A549 (cell line): ENCODE results near the gene PPME1. TPM values are rescaled to one million over a fixed set of nuclear protein-coding genes. Genes with fewer than 3 reads are reported as not detected.

Experiments
- ATAC-seq, 2 experiments: fragments of 200-7000 bp in 1 of 2; fragments of >200 bp in 1 of 2; cut with Nextera tagmentation in 1 of 2; cut with Tn5 transposase in 1 of 2; 3 replicates each; pipeline versions ENCODE4 v1.8.0 to v1.9.1; 2018 to 2020; ENCODE audit warnings: mild to moderate bottlenecking in 1 of 2, moderate library complexity in 1 of 2
- CTCF ChIA-PET: fragments of 300-600 bp; sonication (Branson Sonifier 250); formaldehyde crosslinking; extraction: SDS; loops from one replicate; lab custom pipeline; 2021; ENCODE audit warnings: antibody characterized with exemption, inconsistent platforms; lab: Yijun Ruan, JAX
- POLR2A ChIA-PET: fragments of 350-600 bp; formaldehyde crosslinking; extraction: SDS; loops from one replicate; lab custom pipeline; 2021; ENCODE audit warnings: antibody characterized with exemption, inconsistent platforms; lab: Yijun Ruan, JAX
- DNase-seq, 2 experiments: peaks; one replicate each; pipeline versions ENCODE4 v3.0.0 to v3.0.0-alpha.2; 2011 to 2016; ENCODE audit warnings: low read depth in 1 of 2, low spot score in 1 of 2
- FAIRE-seq: peaks from 2 replicates; lab custom pipeline; 2011; peaks lifted over from hg19 to GRCh38; lab: Jason Lieb, UNC
- H3K27ac ChIP-seq, 2 experiments: fragments of >200 bp; sonication (Bioruptor Twin); formaldehyde crosslinking; 3 replicates each; pipeline ENCODE4 v1.5.1; 2016 to 2017
- H3K4me1 ChIP-seq: fragments of >200 bp; sonication (Bioruptor Twin); formaldehyde crosslinking; 3 replicates; pipeline ENCODE4 v1.6.1; 2016
- H3K4me2 ChIP-seq: fragments of >200 bp; sonication (Bioruptor Twin); formaldehyde crosslinking; 3 replicates; pipeline ENCODE4 v1.6.1; 2016
- H3K4me3 ChIP-seq: fragments of >200 bp; sonication (Bioruptor Twin); formaldehyde crosslinking; 3 replicates; pipeline ENCODE4 v1.5.1; 2016
- H3K9me3 ChIP-seq: fragments of >200 bp; sonication (Bioruptor Twin); formaldehyde crosslinking; 3 replicates; pipeline ENCODE4 v1.6.1; 2016
- ATOH8 ChIP-seq: fragments of 250-450 bp; sonication (Bioruptor Pico); IDR thresholded peaks from 2 replicates; pipeline ENCODE4 v1.5.0; 2020; ENCODE audit warnings: low read depth, mild to moderate bottlenecking, moderate library complexity
- CEBPB ChIP-seq, 2 experiments: fragments of >200 bp in 1 of 2; sonication (Bioruptor Twin) in 1 of 2; formaldehyde crosslinking in 1 of 2; IDR thresholded peaks; 2 replicates each; pipeline ENCODE4 v1.6.1; 2012 to 2016
- CHD2 ChIP-seq: fragments of 150-350 bp; IDR thresholded peaks from 2 replicates; pipeline ENCODE4 v1.6.1; 2014; ENCODE audit warnings: low read length; ENCODE audit not compliant: partially characterized antibody
- E2F6 ChIP-seq: IDR thresholded peaks from 2 replicates; pipeline ENCODE4 v1.6.1; 2012; ENCODE audit warnings: low read depth, borderline replicate concordance
- EP300 ChIP-seq, 2 experiments: fragments of >200 bp; sonication (Bioruptor Twin); formaldehyde crosslinking; IDR thresholded peaks; 2 replicates in 1 of 2; 3 replicates in 1 of 2; pipeline ENCODE4 v1.6.1; 2016 to 2017
- GATA3 ChIP-seq: IDR thresholded peaks from 2 replicates; pipeline ENCODE4 v1.6.1; 2012; ENCODE audit warnings: borderline replicate concordance
- HDAC2 ChIP-seq: fragments of 200-600 bp; sonication (generic); IDR thresholded peaks from 2 replicates; pipeline ENCODE4 v1.6.1; 2016
- HEYL ChIP-seq: fragments of 250-450 bp; sonication (Bioruptor Pico); IDR thresholded peaks from 2 replicates; pipeline ENCODE4 v1.8.0; 2021; ENCODE audit warnings: mild to moderate bottlenecking, moderate library complexity
- HOXB5 ChIP-seq: fragments of 250-450 bp; sonication (Bioruptor Pico); IDR thresholded peaks from 2 replicates; pipeline ENCODE4 v1.5.0; 2020; ENCODE audit warnings: mild to moderate bottlenecking, moderate library complexity
- JUNB ChIP-seq: fragments of >200 bp; sonication (Bioruptor Twin); formaldehyde crosslinking; IDR thresholded peaks from 2 replicates; pipeline ENCODE4 v1.6.1; 2016
- MAFK ChIP-seq: fragments of 450-650 bp; IDR thresholded peaks from 2 replicates; pipeline ENCODE4 v1.6.1; 2014; ENCODE audit not compliant: partially characterized antibody
- NFE2L2 ChIP-seq: fragments of 150-350 bp; conservative IDR thresholded peaks from 2 replicates; pipeline ENCODE4 v1.6.1; 2014; ENCODE audit warnings: low read length
- PHF8 ChIP-seq: fragments of 200-600 bp; sonication (generic); IDR thresholded peaks from 2 replicates; pipeline ENCODE4 v1.6.1; 2016; ENCODE audit warnings: low read depth, mild to moderate bottlenecking, antibody characterized with exemption, moderate library complexity, borderline replicate concordance
- RAD21 ChIP-seq, 2 experiments: fragments of >200 bp in 1 of 2; sonication (Bioruptor Twin) in 1 of 2; formaldehyde crosslinking in 1 of 2; IDR thresholded peaks in 1 of 2; conservative IDR thresholded peaks in 1 of 2; 2 replicates in 1 of 2; 3 replicates in 1 of 2; pipeline ENCODE4 v1.6.1; 2012 to 2018; ENCODE audit warnings: inconsistent platforms in 1 of 2
- RCOR1 ChIP-seq: fragments of 150-350 bp; IDR thresholded peaks from 2 replicates; pipeline ENCODE4 v1.6.1; 2014; ENCODE audit warnings: antibody characterized with exemption, low read length, low read depth
- RNF2 ChIP-seq: fragments of 200-600 bp; sonication (generic); IDR thresholded peaks from 2 replicates; pipeline ENCODE4 v1.6.1; 2016; ENCODE audit warnings: low read depth, mild to moderate bottlenecking, antibody characterized with exemption, moderate library complexity, borderline replicate concordance
- SREBF2 ChIP-seq: fragments of 450-650 bp; IDR thresholded peaks from 2 replicates; pipeline ENCODE4 v1.6.1; 2014; ENCODE audit warnings: mild to moderate bottlenecking, moderate library complexity
- ZNF302 ChIP-seq: fragments of 250-450 bp; sonication (Bioruptor Pico); IDR thresholded peaks from 2 replicates; pipeline ENCODE4 v1.9.0; 2021; ENCODE audit warnings: inconsistent platforms, mild to moderate bottlenecking, moderate library complexity
- ZSCAN20 ChIP-seq: fragments of 250-450 bp; sonication (Bioruptor Pico); IDR thresholded peaks from 2 replicates; pipeline ENCODE4 v1.8.0; 2022; ENCODE audit warnings: mild to moderate bottlenecking, moderate library complexity
- WGBS: methylation state at CpG from one replicate; pipeline ENCODE4 v1.1.6; 2017; ENCODE audit errors: missing lambda C conversion rate; 5-methylcytosine and 5-hydroxymethylcytosine counted together
- polyA plus RNA-seq, 4 experiments: library from polyadenylated mRNA; depleted of rRNA in 3 of 4; stranded (reverse); fragments of >200 nt; fragmentation: RNase III in 1 of 4; extraction: RNeasy Plus Mini Kit Qiagen cat#74134 plus additional on column Dnase treatment in 1 of 4; gene quantifications; 2 replicates in 3 of 4; 3 replicates in 1 of 4; pipeline ENCODE4 v1.2.3, GENCODE V29; 2011 to 2017
- small RNA-seq, 6 experiments: library from RNA; depleted of rRNA; stranded (forward); fragments of <200 nt; gene quantifications; one replicate each; pipeline ENCODE3, GENCODE V24; 2012

The PPME1 gene
- polyA plus RNA-seq, 2 of the 4 experiments (the other 2 are of a cell fraction): 82.6 to 89.8 TPM

DNA sequence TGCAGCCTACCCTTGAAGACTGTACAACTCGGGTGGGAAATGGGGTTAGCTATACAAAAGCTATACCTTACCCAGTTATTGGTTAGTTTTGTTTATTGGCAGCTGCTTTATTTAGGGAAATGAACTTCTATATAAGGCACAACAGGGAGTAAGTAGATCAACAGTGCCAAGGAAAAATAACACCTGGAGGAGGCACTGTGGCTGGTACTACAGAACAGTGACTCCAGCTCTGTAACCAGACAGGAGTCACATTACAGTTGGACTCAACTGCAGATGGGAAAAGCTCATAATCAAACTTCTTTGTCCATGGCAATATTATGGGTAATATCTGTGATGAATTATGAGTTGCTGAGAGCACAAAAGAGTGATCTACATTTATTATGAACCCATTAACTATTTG lies 126.4 kb downstream of the PPME1 start:
- ATAC-seq (no peak), DNase-seq (no peak), FAIRE-seq (no peak)
- CTCF ChIA-PET: interaction anchor here (0.6 to 2.5 kb wide), 5 partner anchors 24 to 159 kb away, joined by 3 to 11 read pairs (median 4); no protein-coding TSS in a partner anchor
- 88% methylated on average over 1 of the region's 1 CpG for WGBS
- Histone ChIP-seq H3K4me2 (no peak overlapping the region), H3K4me3 (no peak overlapping the region), H3K9me3 (peaks cover 14% of the 10 kb centered on the region; the same call in 2 of the 3 replicates), H3K4me1 (peaks cover 3% of the 10 kb centered on the region; the same call in 1 of the 3 replicates), H3K27ac (no peak overlapping the region)
- POLR2A ChIA-PET: no interaction called here
- no peak for TF ChIP-seq NFE2L2

DNA sequence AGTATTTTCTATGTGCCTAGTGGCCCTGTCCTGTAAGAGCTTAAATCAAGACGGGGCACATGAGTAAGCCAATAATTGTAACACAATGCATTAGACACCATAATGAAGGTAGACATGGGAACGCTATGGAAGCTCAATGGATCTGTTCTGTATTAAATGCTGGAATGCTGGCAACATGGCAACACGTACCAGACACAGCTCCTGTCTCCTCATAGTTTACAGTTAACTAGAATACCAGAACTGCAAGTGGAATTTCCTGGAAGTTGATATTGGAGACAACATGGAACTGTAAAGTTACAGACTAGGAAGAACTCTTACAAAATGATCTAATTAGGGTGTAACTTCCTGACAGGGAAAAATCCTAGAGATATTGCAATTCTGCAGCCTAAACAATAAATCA lies 127.9 kb downstream of the PPME1 start:
- TF ChIP-seq CEBPB (IDR thresholded peaks at IDR 0.05): no peak
- TF ChIP-seq HDAC2: no peak
- TF ChIP-seq E2F6: no peak
- TF ChIP-seq PHF8: no peak
- no peak for TF ChIP-seq HEYL (CRISPR knock-in tag)
- no peak for TF ChIP-seq RNF2
- no peak for TF ChIP-seq RCOR1
- TF ChIP-seq CHD2: no peak
- no peak for TF ChIP-seq HOXB5 (CRISPR knock-in tag)
- no peak for TF ChIP-seq EP300 (IDR thresholded peaks at IDR 0.05)
- TF ChIP-seq ATOH8 (CRISPR knock-in tag): no peak
- no peak for TF ChIP-seq ZNF302 (CRISPR knock-in tag)
- no peak for TF ChIP-seq GATA3
- TF ChIP-seq RAD21 (conservative IDR thresholded peaks at IDR 0.05 in 1 of 2, IDR thresholded peaks at IDR 0.05 in 1 of 2): no peak
- TF ChIP-seq JUNB: no peak
- no peak for TF ChIP-seq MAFK
- no peak for TF ChIP-seq ZSCAN20
- TF ChIP-seq SREBF2: no peak
- Histone ChIP-seq H3K27ac (no peak overlapping the region), H3K4me2 (no peak overlapping the region), H3K9me3 (peaks cover 14% of the 10 kb centered on the region; the same call in 2 of the 3 replicates), H3K4me1 (peaks cover 7% of the 10 kb centered on the region; the same call in 1 of the 3 replicates), H3K4me3 (no peak overlapping the region)
- DNase-seq: no peak
- no peak for FAIRE-seq
- ATAC-seq: no peak
- ChIA-PET POLR2A (interaction anchor here (0.5 kb wide), 1 partner anchor 13 kb away, joined by 3 read pairs; the partner anchor contains the start of gene P4HA3), CTCF (interaction anchor here (1.0 to 2.5 kb wide), 5 partner anchors 11 to 272 kb away, joined by 3 to 11 read pairs (median 6); no protein-coding TSS in a partner anchor)
- 91% methylated on average over 3 of the region's 3 CpGs for WGBS

Small RNA genes lying within 50 kb of the gene (small RNA-seq; reads per million reads assigned to genes)
- gene AP002392.1 (0 reads per million in 6 experiments), gene RF00409 (0 reads per million in 6 experiments)

Other genes with a start within 250 kb of the PPME1 start
- 0.87 and 0.90 TPM in 2 replicates for gene DNAJB13, start 220.3 kb upstream of the PPME1 start, polyA plus RNA-seq (2011; rRNA removed)
- gene DNAJB13, start 220.3 kb upstream of the PPME1 start, polyA plus RNA-seq (2017; fragmentation: RNase III; extraction: RNeasy Plus Mini Kit Qiagen cat#74134 plus additional on column Dnase treatment): 0.47 to 0.95 TPM (median 0.75 TPM) in 3 replicates
- 51.6 and 54.7 TPM in 2 replicates for gene UCP2, start 188.4 kb upstream of the PPME1 start, polyA plus RNA-seq (2011; rRNA removed)
- gene UCP2, start 188.4 kb upstream of the PPME1 start, polyA plus RNA-seq (2017; fragmentation: RNase III; extraction: RNeasy Plus Mini Kit Qiagen cat#74134 plus additional on column Dnase treatment): 126 to 138 TPM (median 131 TPM) in 3 replicates
- 1.3 and 1.6 TPM in 2 replicates for gene UCP3, start 162.2 kb upstream of the PPME1 start, polyA plus RNA-seq (2011; rRNA removed)
- 1.5 to 1.8 TPM (median 1.7 TPM) in 3 replicates for gene UCP3, start 162.2 kb upstream of the PPME1 start, polyA plus RNA-seq (2017; fragmentation: RNase III; extraction: RNeasy Plus Mini Kit Qiagen cat#74134 plus additional on column Dnase treatment)
- gene C2CD3, start 287 bp upstream of the PPME1 start, polyA plus RNA-seq (2011; rRNA removed): 15.2 and 22.7 TPM in 2 replicates
- gene C2CD3, start 287 bp upstream of the PPME1 start, polyA plus RNA-seq (2017; fragmentation: RNase III; extraction: RNeasy Plus Mini Kit Qiagen cat#74134 plus additional on column Dnase treatment): 18.2 to 19.8 TPM (median 19.3 TPM) in 3 replicates
- 50.4 and 58.5 TPM in 2 replicates for gene P4HA3, start 140.4 kb downstream of the PPME1 start, polyA plus RNA-seq (2011; rRNA removed)
- gene P4HA3, start 140.4 kb downstream of the PPME1 start, polyA plus RNA-seq (2017; fragmentation: RNase III; extraction: RNeasy Plus Mini Kit Qiagen cat#74134 plus additional on column Dnase treatment): 32.3 to 53.1 TPM (median 48.1 TPM) in 3 replicates
- gene PGM2L1, start 227.1 kb downstream of the PPME1 start, polyA plus RNA-seq (2011; rRNA removed): 17.6 and 21.8 TPM in 2 replicates
- 15.4 to 24.9 TPM (median 23.5 TPM) in 3 replicates for gene PGM2L1, start 227.1 kb downstream of the PPME1 start, polyA plus RNA-seq (2017; fragmentation: RNase III; extraction: RNeasy Plus Mini Kit Qiagen cat#74134 plus additional on column Dnase treatment)